NCI-H128 (cell line): ENCODE measurements around the gene PRR15L.

Experiments used
- DNase-seq: peaks from one replicate; lab custom pipeline; 2025; ENCODE audit not compliant: unreplicated experiment; lab: John Stamatoyannopoulos, UW

Gene PRR15L

GRCh38 chr17:47962901-47963300 is 5.2 kb upstream of the PRR15L start:
- DNase-seq: no peak

DNA sequence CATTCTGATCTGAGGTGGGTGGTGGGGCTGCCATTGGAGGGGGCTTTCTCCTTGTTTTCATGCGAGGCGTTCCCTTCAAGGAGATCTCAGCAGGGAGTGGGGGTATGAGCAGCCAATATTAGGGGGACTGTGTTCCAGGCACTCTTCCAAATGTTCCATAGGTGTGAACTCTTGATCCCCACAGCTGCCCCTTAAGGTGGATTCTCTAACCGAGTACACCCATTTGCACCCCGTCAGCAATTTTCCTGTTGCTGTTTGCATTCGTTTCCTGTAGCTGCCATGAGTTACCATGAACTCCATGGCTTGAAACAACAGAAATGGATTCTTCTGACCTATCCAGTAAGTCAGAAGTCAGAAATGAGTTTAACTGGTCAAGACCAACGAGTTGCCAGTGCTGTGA is 3.7 kb upstream of the PRR15L start:
- DNase-seq: no peak

DNA sequence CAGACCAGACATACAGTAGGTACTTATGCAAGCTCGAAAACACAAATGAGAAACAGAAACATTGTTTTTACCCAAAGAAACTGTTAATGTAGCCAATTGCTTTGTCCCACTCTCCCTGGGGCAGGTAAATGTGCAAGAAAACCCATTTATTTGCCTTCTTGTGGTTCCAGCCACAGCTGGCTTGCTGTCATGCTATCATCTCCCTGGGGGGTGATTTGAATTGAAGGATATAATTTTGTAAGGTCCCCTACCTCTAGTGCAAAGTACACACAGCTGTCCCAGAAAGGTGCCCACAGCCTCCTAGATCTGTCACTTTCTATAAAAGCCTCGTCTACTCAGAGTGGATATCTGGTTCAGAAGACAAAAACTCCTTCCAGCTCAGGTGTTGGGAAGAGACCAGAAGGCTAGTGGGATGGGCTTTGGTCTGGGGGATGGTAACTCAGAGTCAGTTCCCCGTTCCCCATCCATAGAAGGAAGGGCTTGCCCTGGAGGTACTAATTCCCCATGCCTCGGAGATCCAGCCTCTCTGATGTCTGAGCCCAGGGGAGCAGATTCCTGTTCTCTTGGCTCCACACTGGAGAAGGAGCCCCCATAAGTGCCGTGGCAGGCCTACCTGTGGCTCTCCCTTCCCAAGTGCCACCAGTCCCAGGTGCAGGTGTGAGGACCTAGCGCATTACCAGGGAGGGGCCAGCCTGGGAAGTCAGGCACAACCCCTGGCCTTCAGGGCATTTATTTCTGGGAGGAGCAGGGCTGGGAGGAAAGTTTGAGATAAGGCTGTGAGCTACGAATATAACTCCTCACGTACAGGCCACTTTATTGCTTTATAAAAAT is 2.4 kb upstream of the PRR15L start:
- no peak for DNase-seq

DNA sequence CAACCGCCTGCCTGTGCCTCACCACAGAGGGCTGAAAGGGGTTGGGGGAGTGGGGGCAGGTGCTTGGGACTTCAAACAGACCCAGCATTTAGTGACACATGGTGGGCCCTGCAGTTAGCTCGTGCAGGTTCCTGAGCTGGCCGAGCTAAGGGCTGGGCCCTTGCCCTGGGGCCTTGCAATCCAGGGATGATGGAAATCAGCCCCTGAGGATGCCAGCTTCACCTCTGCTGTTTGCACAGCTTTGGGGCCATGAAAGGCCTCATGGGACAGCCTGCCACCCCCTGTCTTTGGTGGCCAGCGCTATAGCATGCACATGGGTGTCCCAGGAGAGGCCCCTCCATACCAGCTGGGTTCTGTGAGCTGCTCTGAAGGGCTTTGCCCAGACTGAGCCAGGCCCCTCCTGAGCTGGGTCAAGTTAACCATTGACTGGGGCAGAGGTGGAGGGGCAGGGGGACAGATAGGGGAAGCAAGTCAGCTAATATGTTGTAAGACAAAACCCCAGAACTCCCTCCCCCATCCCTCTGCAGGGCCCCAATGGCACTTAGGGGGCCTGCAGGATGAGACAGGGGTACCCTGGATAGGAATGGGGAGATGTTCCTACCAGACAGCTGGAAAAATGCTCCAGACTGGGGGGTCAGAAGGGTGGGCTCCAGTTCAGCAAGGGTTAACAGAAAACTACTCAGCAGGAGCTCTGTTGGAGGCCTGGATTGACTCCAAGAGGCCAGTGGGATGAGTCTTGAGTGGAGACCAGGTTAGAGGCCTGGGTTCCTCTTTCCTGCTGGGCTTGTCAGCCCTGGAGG is 692 bp downstream of the PRR15L start:
- DNase-seq: no peak

GRCh38 chr17:47955497-47956461 is 1.9 kb downstream of the PRR15L start:
- DNase-seq: no peak

- DNase-seq: no peak
Measured at GRCh38 chr17:47953909-47954308, 3.8 kb downstream of the PRR15L start.

DNA sequence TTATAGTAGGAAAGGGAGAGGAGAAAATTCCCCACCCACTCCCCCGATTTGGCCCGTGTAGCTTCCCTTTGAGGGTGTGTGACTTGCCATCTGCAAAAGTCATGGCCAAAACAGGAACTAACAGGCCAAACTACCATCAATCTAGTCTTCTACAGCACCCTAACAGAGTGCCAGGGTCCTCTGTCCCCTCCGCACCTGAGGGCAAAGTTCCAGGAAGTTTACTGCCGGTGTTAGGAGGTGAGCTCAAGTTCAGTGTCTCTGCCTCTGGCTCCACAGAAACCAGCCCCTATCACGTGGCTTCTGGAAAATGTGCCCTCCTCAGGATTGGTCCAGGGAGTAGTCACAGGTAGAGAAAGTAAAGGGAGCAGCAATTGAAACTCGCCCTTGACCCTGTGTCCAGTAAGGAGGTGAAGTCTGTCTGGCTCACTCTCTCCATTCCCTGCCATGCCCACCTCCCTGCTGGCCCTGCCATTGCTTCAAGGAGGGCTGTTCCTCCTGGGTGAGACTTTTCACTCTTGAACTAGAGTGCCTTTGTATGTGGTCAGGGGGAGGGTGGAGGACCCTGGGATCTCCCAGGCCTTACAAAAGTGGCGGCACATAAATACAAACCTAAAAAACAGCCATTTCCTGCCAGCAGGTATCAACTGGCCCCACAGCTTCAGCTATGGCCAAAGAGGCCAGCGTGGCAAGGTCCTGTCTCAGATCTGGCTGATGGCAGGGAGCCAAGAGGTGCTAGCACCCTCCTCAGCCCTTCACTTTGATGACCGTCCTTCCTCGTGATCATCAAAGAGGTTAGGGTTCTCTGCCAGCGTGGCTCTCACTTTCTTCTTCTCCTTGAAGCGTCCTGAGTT is 5.3 kb downstream of the PRR15L start:
- no peak for DNase-seq

DNA sequence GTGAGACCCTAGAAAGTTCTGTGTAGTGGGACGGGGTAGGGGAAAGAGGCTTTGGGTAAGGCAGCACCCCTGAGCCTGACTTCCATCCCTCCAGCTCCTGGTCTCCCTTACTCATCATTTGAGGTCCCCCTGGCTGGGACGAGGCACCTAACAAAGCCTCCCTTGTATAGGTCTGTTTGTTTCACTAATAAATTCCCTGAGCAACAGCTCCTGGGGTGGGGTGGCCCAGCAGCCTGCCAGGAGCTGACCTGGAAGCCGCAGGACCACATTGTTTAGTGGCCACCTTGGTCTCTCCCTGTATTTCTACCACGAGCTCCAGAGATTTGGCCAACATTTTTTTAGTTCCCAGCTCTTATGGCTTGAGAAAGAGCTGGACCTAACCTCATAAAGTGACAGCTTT is 7.2 kb downstream of the PRR15L start:
- DNase-seq: no peak

GRCh38 chr17:47949946-47950345 is 7.7 kb downstream of the PRR15L start:
- DNase-seq: no peak

GRCh38 chr17:47949197-47949759 is 8.4 kb downstream of the PRR15L start:
- DNase-seq: peak; percentile 61

DNA sequence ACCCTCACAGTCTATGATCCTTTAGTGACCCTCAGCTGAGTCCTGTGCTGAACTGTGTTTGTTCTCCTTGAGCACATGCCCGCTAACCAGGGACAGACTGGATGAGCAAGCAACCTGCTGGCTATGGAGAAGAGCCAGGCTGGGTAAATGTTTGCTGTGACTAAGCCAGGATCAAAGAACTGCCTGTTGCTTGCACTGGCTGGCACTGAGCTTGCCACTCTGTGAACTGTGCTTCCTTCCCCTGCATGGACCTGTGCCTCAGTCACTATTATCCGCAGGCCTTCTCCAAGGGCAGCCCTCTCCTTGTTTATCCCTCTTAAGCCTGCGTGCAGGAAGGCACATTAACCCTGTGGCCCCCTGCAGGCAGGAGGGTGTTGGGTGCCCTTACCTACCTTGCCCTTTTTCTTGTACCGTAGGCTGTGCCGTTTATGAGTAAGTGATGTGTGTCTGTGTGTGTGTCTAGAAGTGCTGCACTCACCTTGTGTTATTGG is 8.9 kb downstream of the PRR15L start:
- DNase-seq: no peak

GRCh38 chr17:47946929-47947397 is 10.7 kb downstream of the PRR15L start:
- DNase-seq: no peak

DNA sequence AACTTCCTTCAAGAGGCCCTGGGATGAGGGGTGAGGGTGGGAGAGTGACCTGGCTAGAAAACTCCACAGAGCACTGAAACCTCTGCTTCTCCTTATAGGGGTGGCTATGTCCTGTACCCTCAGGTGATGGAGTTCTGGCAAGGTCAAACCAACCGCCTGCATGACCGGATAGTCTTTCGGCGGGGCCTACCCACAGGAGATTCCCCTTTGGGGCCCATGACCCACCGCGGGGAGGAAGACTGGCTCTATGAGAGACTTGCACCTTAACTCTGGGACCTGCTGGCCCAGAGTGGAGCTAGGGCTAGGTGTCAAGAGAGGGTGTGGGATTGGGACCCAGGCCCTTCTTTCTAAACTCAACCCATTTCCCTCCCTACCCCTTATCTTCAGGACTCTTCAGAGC is 11.2 kb downstream of the PRR15L start:
- no peak for DNase-seq

DNA sequence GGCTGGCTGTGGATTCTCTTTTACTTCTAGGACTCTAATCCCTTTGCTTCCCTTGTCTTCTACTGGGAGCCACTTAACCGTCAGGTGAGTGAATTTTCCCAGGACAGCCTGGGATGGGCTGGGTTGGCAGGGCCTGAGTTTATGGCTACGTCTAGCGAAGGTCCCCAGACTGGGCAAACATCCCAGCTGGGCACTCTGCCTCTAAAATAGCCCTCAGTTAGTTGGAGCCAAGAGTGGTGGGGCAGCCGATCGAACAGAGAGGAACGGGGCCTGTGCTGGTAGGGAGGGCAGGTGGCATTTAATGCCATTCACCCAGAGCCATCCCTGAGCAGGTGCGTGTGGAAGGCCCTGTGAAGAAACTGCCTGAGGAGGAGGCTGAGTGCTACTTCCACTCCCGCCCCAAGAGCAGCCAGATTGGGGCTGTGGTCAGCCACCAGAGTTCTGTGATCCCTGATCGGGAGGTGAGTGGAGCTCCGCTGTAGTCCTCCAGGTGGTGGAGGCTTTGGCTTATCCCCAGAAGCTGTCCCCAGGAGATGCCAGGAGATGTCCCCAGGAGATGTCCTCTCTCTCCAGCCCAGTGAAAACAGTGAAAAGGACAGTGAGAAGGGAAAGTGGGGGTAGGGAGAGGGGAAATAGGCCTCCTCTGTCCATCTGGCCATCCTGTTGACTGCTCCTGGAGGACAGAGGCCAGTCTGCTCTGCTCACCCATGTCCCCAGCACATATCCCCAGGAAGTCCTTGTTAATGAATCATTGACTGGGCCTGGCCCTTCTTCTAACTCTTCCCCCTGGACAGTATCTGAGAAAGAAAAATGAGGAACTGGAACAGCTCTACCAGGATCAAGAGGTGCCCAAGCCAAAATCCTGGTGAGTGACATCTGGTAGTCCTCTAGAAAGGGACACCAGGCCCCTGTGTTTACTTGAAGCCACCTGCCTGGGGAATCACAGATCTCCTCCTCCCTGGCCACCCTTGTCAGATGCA is 11.9 kb downstream of the PRR15L start:
- no peak for DNase-seq

- no peak for DNase-seq
Measured at GRCh38 chr17:47945080-47945479, 12.6 kb downstream of the PRR15L start.

DNA sequence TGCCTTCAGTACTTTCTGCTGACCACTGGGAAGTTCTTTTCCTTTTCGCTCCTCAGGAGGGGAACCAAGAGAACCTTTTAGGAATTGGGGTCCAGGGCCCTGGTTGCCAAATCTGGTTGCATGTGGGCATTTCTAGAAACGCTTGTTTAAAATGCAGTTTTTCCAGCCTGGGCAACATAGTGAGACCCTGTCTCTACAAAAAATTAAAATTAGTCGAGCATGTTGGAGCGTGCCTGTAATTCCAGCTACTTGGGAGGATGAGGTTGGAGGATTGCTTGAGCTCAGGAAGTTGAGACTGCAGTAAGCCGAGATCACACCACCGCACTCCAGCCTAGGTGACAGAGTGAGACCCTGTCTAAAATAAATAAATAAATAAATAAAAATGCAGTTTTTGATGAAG is 15.1 kb downstream of the PRR15L start:
- DNase-seq: no peak

- no peak for DNase-seq
Measured at GRCh38 chr17:47942096-47942510, 15.6 kb downstream of the PRR15L start.
